Vagina (tissue), 2 donors: ENCODE data around the gene DOCK4.

Experiments used
- POLR2A ChIP-seq, 2 donors: fragments of 450-650 bp; IDR thresholded peaks; one replicate each; pipeline ENCODE4 v1.6.1; 2017; ENCODE audit warnings: antibody characterized with exemption in 2 of 2, mild to moderate bottlenecking in 2 of 2, moderate library complexity in 2 of 2
- POLR2AphosphoS5 ChIP-seq, 2 donors: sonication (generic); formaldehyde crosslinking; IDR thresholded peaks; one replicate each; pipeline ENCODE4 v1.9.0; 2017; ENCODE audit warnings: antibody characterized with exemption in 2 of 2, mild to moderate bottlenecking in 2 of 2, low read depth in 1 of 2; ENCODE audit not compliant: insufficient read depth in 1 of 2
- TF ChIP-seq, protein P1 (sequence below), 3 experiments: fragments of 450-650 bp in 2 of 3; fragments of 200-600 bp in 1 of 3; sonication (generic) in 1 of 3; IDR thresholded peaks; one replicate each; pipeline ENCODE4 v1.5.1; 2017 to 2019; ENCODE audit warnings: antibody characterized with exemption in 3 of 3, mild to moderate bottlenecking in 2 of 3, moderate library complexity in 2 of 3

DNA sequence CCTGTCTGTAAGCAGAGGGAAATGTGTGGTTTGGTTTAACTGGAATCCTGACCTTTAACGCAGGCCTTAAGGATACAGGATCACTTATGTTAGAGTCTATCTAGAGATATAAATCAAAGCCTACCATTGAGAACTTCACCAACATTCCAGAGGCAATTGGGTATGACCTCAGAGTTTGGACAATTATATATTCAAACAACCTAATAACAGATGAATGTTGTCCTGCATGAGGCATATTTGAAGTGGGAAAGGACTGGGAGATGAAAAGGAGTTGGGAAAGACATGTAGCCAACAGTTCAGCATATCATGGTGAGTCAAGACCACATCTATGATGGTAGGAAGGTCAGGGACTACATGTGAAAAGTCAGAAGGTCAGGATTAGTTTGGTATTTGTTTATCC lies 274.2 kb downstream of the DOCK4 start:
- TF ChIP-seq POLR2AphosphoS5 (IDR thresholded peaks at IDR 0.05; ENCODE audit: insufficient read depth in 1 of 2, low read depth in 1 of 2): no peak
- no peak for TF ChIP-seq POLR2A (IDR thresholded peaks at IDR 0.05)
- TF ChIP-seq, protein P1, sequence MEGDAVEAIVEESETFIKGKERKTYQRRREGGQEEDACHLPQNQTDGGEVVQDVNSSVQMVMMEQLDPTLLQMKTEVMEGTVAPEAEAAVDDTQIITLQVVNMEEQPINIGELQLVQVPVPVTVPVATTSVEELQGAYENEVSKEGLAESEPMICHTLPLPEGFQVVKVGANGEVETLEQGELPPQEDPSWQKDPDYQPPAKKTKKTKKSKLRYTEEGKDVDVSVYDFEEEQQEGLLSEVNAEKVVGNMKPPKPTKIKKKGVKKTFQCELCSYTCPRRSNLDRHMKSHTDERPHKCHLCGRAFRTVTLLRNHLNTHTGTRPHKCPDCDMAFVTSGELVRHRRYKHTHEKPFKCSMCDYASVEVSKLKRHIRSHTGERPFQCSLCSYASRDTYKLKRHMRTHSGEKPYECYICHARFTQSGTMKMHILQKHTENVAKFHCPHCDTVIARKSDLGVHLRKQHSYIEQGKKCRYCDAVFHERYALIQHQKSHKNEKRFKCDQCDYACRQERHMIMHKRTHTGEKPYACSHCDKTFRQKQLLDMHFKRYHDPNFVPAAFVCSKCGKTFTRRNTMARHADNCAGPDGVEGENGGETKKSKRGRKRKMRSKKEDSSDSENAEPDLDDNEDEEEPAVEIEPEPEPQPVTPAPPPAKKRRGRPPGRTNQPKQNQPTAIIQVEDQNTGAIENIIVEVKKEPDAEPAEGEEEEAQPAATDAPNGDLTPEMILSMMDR (IDR thresholded peaks at IDR 0.05): no peak
